Activated naive CD4-positive, alpha-beta T cell treated with anti-CD3 and anti-CD28 coated beads, Interleukin-2, amount 50 U/mL, for 16 hours (primary cell): ENCODE results near the gene EXOSC9.

Source experiments
- DNase-seq: peaks from one replicate; pipeline ENCODE4 v3.0.0-alpha.2; 2020

EXOSC9 gene

DNA sequence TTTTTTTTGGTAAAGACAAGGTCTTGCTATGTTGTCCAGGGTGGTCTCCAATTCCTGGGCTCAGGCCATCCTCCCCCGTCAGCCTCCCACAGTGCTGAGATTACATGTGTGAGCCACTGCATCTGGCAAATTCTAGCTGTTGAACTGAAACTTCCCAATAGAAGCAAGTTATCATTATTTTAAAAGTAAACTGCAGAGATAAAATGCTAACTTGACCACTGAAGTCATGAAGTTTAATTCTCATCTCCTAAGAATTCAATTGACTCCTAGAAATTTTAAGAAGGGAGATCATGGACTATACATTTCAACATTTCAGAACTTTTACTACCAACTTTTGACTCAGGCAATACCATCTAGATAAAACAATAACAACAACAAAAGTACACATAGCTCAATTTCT is 11.7 kb upstream of the EXOSC9 start:
- no peak for DNase-seq

- DNase-seq: no peak
Measured at GRCh38 chr4:121789960-121790829, 10.9 kb upstream of the EXOSC9 start.

DNA sequence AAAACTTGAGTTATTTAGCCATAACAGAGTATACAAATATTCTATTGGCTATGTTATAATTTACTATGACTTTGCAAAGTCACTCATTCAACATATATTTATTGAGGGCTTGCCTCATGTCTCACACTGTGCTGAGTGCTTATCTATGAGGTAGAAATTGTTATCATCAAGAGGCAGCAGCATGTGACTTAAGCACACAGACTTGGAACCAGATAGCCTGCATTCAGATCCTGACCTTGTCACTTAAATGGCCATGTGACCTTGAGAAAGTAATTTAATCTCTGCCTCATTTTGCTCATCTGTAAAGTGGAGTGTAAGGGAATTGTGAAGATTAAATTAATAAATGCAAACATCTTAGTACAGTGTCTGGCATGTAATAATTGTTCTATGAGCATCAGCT is 10.1 kb upstream of the EXOSC9 start:
- DNase-seq: no peak

- no peak for DNase-seq
Measured at GRCh38 chr4:121791481-121791880, 9.6 kb upstream of the EXOSC9 start.

DNA sequence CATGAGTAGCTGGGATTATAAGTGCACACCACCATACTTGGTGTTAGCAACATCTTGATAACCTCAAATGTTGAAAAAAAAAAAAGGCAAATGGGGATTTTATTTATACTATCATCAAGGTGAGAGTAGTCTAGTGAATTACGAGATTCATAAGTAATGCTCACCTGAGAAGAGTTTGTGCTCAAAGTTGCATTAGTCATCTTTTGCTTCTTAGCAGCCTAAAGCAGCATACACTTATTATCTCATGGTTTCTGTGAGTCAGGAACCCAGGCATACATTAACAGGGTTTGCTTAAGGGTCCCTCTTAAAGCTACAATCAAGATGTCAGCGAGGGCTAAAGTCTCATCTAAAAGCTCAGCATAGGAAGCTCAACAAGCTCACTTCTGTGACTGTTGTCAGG is 8.2 kb upstream of the EXOSC9 start:
- no peak for DNase-seq

DNA sequence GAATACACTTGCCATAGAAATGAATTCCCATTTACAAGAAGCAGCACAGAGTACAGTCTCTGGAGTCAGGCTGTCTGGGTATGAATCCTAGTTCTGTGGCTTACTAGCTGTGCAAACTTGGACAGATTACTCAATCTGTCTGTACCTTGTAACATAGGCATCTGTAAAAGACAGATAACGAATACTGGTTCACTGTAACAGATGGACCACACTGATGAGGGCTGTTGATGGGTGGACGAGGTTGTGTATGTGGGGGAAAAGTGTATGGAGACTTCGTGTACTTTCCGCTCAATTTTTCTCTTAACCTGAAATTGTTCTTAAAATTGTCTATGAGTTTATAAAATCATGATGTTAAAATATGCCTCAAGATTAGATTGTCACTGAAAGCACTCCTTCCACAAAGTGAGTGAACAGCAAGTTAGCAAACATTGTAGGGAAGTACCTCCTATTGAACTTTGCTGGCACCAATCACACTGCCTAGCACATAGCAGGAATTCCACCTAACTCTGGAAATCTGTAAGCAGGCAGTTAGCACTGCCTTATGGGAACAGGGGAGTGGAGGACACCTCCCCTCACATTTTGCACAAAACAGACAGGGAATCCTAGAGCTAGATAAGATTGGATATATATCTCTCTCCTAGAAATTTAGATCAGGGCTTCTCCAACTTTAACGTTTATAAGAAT is 6.5 kb upstream of the EXOSC9 start:
- no peak for DNase-seq

DNA sequence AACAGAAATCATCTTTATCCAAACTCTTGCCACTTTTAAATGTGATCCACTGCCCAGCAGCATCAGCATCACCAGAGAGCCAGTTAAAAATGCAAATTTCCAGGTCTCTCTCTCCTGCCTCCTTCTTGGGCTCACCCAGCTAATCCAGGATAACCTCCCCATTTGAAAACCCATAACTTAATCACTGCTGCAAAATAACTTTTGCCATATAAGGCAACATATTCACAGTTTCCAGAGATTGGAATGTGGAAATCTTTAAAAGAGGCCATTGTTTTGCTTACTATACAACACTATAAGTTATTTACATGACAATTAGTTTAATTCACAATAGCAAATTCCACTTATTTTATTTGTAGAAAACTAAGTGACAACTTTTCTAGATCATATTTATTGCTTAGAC is 4.8 kb upstream of the EXOSC9 start:
- DNase-seq: no peak

DNA sequence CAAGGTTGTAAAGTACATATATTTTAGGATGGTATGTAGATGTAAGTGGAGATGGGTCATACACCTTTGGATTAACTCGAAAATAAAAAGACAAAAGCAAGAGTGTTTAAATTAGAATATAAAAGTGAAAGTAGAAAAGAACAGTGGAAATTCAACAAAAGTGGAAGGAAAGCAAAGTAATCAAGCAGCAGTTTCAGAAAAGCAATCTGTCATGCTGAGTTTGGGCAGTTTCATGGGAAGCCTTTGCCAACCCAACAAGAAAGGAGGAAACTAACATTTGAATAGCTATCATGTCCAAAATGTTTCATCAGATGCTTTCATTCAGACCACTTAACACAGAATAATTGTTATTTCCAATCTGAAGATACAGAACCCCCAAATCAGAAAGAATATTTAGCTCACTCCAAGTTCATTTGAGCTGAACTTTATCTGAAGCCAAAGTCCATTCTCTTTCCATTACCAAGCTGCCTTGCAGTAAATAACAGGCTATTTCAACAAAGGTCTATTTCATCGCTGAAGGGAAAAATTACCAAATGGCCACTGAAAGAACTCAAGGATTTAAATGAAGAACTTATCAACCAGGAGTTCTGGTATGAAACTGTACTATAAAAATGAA is 1.8 kb upstream of the EXOSC9 start:
- DNase-seq: no peak

GRCh38 chr4:121799867-121800501 is 1.1 kb upstream of the EXOSC9 start:
- DNase-seq: no peak

DNA sequence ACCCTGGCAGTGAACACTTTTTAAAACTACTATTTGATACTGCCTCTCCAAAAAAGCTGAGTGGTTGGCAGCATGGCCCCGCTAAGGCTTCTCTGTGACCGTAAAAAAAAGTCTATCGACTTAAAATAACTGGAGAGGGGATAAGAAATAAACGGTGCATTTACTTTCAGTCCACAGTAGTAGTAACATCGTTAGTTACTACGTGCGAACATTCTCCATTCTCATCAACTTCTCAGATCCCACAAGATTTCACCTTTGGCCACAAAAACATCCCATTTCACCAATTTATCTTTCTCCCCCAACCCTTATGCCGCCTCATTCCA is 524 bp upstream of the EXOSC9 start:
- no peak for DNase-seq

DNA sequence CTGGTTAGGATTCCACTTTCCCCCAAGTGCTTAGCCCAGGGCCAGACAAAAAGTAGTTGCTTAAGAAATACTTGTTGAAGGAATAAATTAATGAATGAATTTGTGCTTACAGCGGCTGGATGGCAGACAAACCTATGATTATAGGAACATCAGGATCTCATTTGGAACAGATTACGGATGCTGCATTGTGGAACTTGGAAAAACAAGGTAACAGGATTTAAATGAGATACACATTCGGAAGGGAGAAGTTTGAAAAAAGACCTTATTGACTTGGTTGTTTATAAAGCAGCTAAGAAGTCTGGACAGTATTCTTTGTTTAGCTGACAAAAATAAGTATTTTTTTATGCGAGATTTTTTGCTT is 572 bp downstream of the EXOSC9 start:
- no peak for DNase-seq

DNA sequence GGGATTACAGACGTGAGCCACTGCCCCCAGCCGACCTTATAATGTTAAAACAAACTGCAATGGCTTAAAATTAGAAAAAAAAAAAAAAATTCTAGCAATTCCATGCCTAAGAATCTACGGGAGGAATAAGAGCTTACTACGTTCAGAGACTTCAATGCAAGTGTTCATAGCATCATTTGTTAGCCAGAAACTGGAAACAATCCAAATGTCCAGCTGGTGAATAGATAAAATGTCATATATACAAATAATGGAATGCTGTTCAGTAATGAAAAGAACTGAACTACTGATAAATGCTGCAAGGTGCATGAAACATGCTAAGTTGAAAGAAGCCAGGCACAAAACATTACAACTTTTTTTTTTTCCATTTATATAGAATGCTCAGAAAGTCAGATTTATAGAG is 5.3 kb downstream of the EXOSC9 start:
- DNase-seq: no peak

DNA sequence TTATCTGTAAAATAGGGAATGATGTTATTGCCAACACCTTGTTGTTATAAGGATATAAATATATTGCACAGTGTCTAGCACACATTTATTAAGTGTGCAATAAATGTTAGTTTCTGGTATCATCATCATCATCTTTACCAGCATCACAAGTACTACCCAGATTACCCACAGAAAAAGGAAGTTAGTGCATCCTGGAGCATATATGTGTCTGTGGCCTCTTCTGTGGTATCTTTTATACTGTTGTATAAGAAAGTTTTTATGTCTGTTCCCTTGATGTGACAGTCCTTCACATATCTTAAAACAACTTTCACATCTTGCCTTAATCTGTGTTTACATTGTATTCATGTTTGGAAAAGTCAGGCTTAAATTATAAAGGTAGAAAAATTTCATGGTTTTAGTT is 10.0 kb downstream of the EXOSC9 start:
- DNase-seq: no peak

DNA sequence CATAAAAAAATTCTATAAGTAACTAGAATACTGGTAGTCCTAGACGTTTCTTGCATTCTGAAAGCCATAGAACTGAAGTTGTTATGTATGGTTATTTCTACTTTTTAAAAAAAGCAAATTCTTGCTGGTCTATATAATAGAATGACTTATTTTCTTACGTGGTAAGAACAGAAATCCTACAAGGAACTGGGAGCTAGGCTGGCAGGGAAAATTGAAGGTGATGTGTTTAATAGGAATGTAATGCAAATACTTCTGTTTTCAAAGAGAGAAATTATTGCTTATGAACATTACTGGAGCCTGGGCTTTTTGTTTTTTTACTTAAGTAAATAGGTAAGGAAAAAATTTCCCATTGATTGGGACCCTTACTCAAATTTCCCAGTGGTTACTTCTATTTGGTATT is 13.6 kb downstream of the EXOSC9 start:
- no peak for DNase-seq

GRCh38 chr4:121817006-121817405 is 15.9 kb downstream of the EXOSC9 start:
- DNase-seq: no peak

DNA sequence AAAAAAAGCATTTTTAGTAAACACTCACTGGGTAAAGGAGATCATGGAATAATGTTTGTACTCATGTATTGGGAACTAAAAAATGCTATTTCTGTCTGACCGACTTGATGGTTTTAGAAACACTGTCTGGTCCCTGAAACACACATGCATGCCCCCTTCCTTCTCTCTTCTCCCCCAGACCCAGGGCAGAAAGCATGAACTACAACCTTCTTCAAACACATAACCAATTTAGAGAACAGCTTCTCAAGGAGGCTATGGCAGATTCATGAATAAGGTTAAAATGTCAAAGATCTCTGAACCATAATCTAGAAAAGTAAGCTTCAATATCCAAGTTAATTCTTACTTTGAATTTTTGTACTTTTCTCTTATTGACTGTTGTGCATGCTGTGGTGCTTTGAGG is 16.6 kb downstream of the EXOSC9 start:
- no peak for DNase-seq

GRCh38 chr4:121818215-121818614 is 17.1 kb downstream of the EXOSC9 start:
- no peak for DNase-seq

DNA sequence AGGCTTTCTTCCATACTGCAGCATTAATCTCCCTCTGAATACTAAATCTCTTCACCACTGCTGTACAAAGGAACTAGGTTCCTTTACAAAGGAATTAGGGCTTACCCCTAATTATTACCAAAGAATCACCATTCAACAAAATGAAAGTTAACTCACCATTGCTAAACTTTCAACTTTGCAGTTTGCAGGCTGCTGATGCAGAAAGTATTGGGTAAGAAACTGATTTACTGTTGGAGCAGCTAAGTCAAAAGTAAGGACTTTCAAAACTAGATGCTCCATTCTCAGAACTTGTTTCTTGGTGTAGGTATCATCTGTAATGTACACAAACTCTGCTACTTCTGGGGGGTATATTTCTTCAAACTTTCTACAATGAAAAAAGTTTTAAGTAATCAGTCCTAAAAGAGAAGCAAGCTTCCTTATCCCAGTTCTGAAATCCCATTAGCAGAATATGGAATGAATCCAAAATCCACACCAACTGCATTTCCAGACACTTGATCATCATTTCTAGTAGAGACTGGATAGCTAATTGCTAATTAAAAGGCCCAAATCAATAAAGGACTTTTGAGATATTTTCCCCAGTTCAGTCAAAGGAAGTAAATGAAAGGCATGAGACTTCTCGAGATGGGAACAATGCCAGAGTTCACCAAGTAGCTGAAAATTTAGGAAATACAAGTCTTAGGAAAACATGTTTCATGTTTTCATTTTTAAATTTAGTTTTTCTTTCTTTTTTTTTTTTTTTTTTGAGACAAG is 18.3 kb downstream of the EXOSC9 start:
- DNase-seq: no peak

GRCh38 chr4:121822047-121822446 is 20.9 kb downstream of the EXOSC9 start:
- no peak for DNase-seq

DNA sequence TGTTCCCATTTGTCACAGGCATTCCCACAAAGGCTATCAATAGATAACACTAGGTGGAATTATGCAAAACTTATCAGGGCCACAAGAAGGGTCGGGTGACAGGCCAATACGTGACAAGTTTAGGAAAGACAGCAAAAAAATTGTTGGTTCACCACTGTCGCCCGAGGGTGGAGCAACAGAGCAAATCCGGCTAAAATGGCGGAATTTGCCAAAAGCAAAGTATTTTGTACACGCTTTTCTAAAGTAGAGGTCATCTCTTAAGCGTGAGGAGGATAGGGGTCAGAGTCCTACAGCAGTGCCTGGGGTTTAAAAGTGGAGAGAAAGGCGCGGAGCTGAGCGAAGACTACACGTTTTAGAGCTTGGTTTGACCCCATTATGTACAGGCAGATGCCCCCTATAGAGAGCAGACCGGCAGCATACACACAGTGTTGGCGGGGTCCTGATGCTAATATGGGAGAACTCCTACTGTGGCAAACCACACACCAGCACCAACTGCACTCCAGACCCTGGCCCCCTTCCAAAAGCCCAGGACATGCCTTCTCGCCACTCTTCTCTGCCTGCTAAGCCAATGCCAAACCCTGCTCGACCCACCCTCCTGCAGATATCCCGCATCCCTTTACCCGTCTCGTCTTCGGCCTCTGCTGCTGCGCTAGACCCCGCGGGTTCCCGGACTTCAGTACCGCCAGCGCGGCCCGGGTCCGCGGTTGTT is 21.8 kb downstream of the EXOSC9 start:
- no peak for DNase-seq

- peak; percentile 95 for DNase-seq
Measured at GRCh38 chr4:121823505-121824170, 22.5 kb downstream of the EXOSC9 start, which contains the start of gene CCNA2. CCNA2 (minus strand) TSS chr4:121823883; CDS start chr4:121823628, 255 bp downstream.

GRCh38 chr4:121824171-121824527 is 23.0 kb downstream of the EXOSC9 start:
- no peak for DNase-seq
